Smooth muscle cell (in vitro differentiated cells): ENCODE data around the gene APOBR. TPM values are rescaled to one million over a fixed set of nuclear protein-coding genes. Genes with fewer than 3 reads are reported as not detected.

Experiments
- DNase-seq: peaks from one replicate; lab custom pipeline; 2025; ENCODE audit not compliant: unreplicated experiment; lab: John Stamatoyannopoulos, UW
- H2AFZ ChIP-seq: fragments of 200-600 bp; sonication (generic); 2 replicates; pipeline ENCODE4 v1.6.0; 2016; ENCODE audit warnings: antibody characterized with exemption, low read depth, mild to moderate bottlenecking
- H3F3A ChIP-seq: fragments of 200-600 bp; sonication (generic); 2 replicates; pipeline ENCODE4 v1.6.0; 2017; ENCODE audit warnings: antibody characterized with exemption, low read depth
- H3K27ac ChIP-seq: fragments of 200-600 bp; sonication (generic); 2 replicates; pipeline ENCODE4 v1.5.1; 2016; ENCODE audit warnings: low read depth, mild to moderate bottlenecking
- H3K27me3 ChIP-seq: fragments of 200-600 bp; sonication (generic); 2 replicates; pipeline ENCODE4 v1.6.1; 2016; ENCODE audit warnings: low read depth, mild to moderate bottlenecking
- H3K36me3 ChIP-seq: fragments of 200-600 bp; sonication (generic); 2 replicates; pipeline ENCODE4 v1.5.1; 2016; ENCODE audit warnings: low read depth
- H3K4me1 ChIP-seq: fragments of 200-600 bp; sonication (generic); 2 replicates; pipeline ENCODE4 v1.5.1; 2016; ENCODE audit warnings: low read depth
- H3K4me2 ChIP-seq: fragments of 200-600 bp; sonication (generic); 2 replicates; pipeline ENCODE4 v1.6.0; 2016; ENCODE audit warnings: mild to moderate bottlenecking
- H3K4me3 ChIP-seq: fragments of 200-600 bp; sonication (generic); 2 replicates; pipeline ENCODE4 v1.5.1; 2016; ENCODE audit warnings: mild to moderate bottlenecking
- H3K79me2 ChIP-seq: fragments of 200-600 bp; sonication (generic); 2 replicates; pipeline ENCODE4 v1.6.0; 2016; ENCODE audit warnings: low read depth, mild to moderate bottlenecking
- H3K9ac ChIP-seq: fragments of 200-600 bp; sonication (generic); 2 replicates; pipeline ENCODE4 v1.6.0; 2016; ENCODE audit warnings: low read depth
- H3K9me3 ChIP-seq: fragments of 200-600 bp; sonication (generic); replicated peaks from 2 replicates; pipeline ENCODE4 v1.5.1; 2016; ENCODE audit warnings: low read depth
- H4K20me1 ChIP-seq: fragments of 200-600 bp; sonication (generic); 2 replicates; pipeline ENCODE4 v1.6.0; 2016; ENCODE audit warnings: low read depth
- CTCF ChIP-seq: fragments of 200-600 bp; sonication (generic); IDR thresholded peaks from 2 replicates; pipeline ENCODE4 v1.5.1; 2017; ENCODE audit warnings: borderline replicate concordance, mild to moderate bottlenecking, antibody characterized with exemption; ENCODE audit not compliant: insufficient read depth, poor library complexity, severe bottlenecking
- WGBS: methylation state at CpG from one replicate; pipeline ENCODE4 v1.1.7; 2016; ENCODE audit warnings: low lambda C conversion rate; 5-methylcytosine and 5-hydroxymethylcytosine counted together
- polyA plus RNA-seq: library from polyadenylated mRNA; unstranded; fragments of >200 nt; fragmentation: Nextera tagmentation; extraction: Ambion mirVana; gene quantifications from 2 replicates; pipeline ENCODE4 v1.2.1, GENCODE V29; 2016
- total RNA-seq: library from RNA; depleted of rRNA; stranded (reverse); fragments of >200 nt; gene quantifications from 2 replicates; pipeline ENCODE4 v1.2.3, GENCODE V29; 2014

Gene APOBR
- total and polyA plus RNA-seq, 2 experiments from 2014 or later, result not detected

- 87% methylated on average over 7 of the region's 7 CpGs for WGBS
These were observed 52.2 kb downstream of the APOBR start for GRCh38 chr16:28546626-28547025.

GRCh38 chr16:28548306-28548802 lies 53.9 kb downstream of the APOBR start:
- no peak overlapping the region for H3K4me2 ChIP-seq
- TF ChIP-seq CTCF, result no peak
- WGBS, result 90% methylated on average over 11 of the region's 14 CpGs

More at GRCh38 chr16:28546626-28547025, 52.2 kb downstream of the APOBR start:
- Histone ChIP-seq H4K20me1 (no peaks in the 10 kb centered on the region), H3K9ac (no peak overlapping the region), H3K9me3 (no peaks in the 10 kb centered on the region), H3K27ac (no peak overlapping the region), H3F3A (no peaks in the 10 kb centered on the region), H2AFZ (no peak overlapping the region), H3K27me3 (no peaks in the 10 kb centered on the region), H3K36me3 (no peaks in the 10 kb centered on the region), H3K4me1 (no peaks in the 10 kb centered on the region), H3K79me2 (no peaks in the 10 kb centered on the region), H3K4me3 (no peak overlapping the region), H3K4me2 (no peak overlapping the region)
- DNase-seq, result no peak
- no peak for TF ChIP-seq CTCF

More at GRCh38 chr16:28548306-28548802, 53.9 kb downstream of the APOBR start:
- H3F3A ChIP-seq, result no peaks in the 10 kb centered on the region
- H3K9ac ChIP-seq, result no peak overlapping the region
- H4K20me1 ChIP-seq, result no peaks in the 10 kb centered on the region
- H3K9me3 ChIP-seq, result no peaks in the 10 kb centered on the region
- H3K27ac ChIP-seq, result no peak overlapping the region
- H2AFZ ChIP-seq, result no peak overlapping the region
- H3K4me1 ChIP-seq, result no peaks in the 10 kb centered on the region
- H3K36me3 ChIP-seq, result no peaks in the 10 kb centered on the region
- no peak overlapping the region for H3K4me3 ChIP-seq
- H3K79me2 ChIP-seq, result no peaks in the 10 kb centered on the region
- no peak for DNase-seq
- H3K27me3 ChIP-seq, result no peaks in the 10 kb centered on the region

Other genes with a start within 250 kb of the APOBR start
- gene SBK1, start 202.1 kb upstream of the APOBR start, total RNA-seq, result 0.94 and 1.9 TPM in 2 replicates
- 3.1 and 7.5 TPM in 2 replicates for gene SBK1, start 202.1 kb upstream of the APOBR start, polyA plus RNA-seq
- gene NPIPB6, start 131.1 kb upstream of the APOBR start, total RNA-seq, result 0.22 and 0.54 TPM in 2 replicates
- gene NPIPB6, start 131.1 kb upstream of the APOBR start, polyA plus RNA-seq, result 0.17 and 0.95 TPM in 2 replicates
- gene EIF3CL, start 90.8 kb upstream of the APOBR start, total RNA-seq, result 86.8 and 89.3 TPM in 2 replicates
- not detected in 2 replicates for gene EIF3CL, start 90.8 kb upstream of the APOBR start, polyA plus RNA-seq
- not detected in 2 replicates for gene NPIPB7, start 22.3 kb upstream of the APOBR start, total RNA-seq
- gene NPIPB7, start 22.3 kb upstream of the APOBR start, polyA plus RNA-seq, result not detected in 2 replicates
- gene CLN3, start 2.6 kb upstream of the APOBR start, total RNA-seq, result 10.5 and 15.3 TPM in 2 replicates
- gene CLN3, start 2.6 kb upstream of the APOBR start, polyA plus RNA-seq, result 19.6 and 30.9 TPM in 2 replicates
- not detected in 2 replicates for gene IL27, start 12.2 kb downstream of the APOBR start, total RNA-seq
- not detected in 2 replicates for gene IL27, start 12.2 kb downstream of the APOBR start, polyA plus RNA-seq
- 0.40 and 0.67 TPM in 2 replicates for gene NUPR1, start 44.3 kb downstream of the APOBR start, total RNA-seq
- gene NUPR1, start 44.3 kb downstream of the APOBR start, polyA plus RNA-seq, result 9.9 and 22.2 TPM in 2 replicates
- gene SGF29, start 59.3 kb downstream of the APOBR start, total RNA-seq, result 4.9 and 5.7 TPM in 2 replicates
- 9.4 and 11.9 TPM in 2 replicates for gene SGF29, start 59.3 kb downstream of the APOBR start, polyA plus RNA-seq
- not detected in 2 replicates for gene SULT1A2, start 102.4 kb downstream of the APOBR start, total RNA-seq
- not detected in 2 replicates for gene SULT1A2, start 102.4 kb downstream of the APOBR start, polyA plus RNA-seq
- gene SULT1A1, start 115.4 kb downstream of the APOBR start, total RNA-seq, result 0.09 TPM in 1 of 2 replicates, not detected in the other
- gene SULT1A1, start 115.4 kb downstream of the APOBR start, polyA plus RNA-seq, result 0.72 and 1.3 TPM in 2 replicates
- gene NPIPB8, start 143.4 kb downstream of the APOBR start, total RNA-seq, result not detected in 2 replicates
- 0.58 TPM in 1 of 2 replicates, not detected in the other for gene NPIPB8, start 143.4 kb downstream of the APOBR start, polyA plus RNA-seq
- 53.7 and 54.7 TPM in 2 replicates for gene EIF3C, start 216.8 kb downstream of the APOBR start, total RNA-seq
- gene EIF3C, start 216.8 kb downstream of the APOBR start, polyA plus RNA-seq, result 277 and 320 TPM in 2 replicates